CD4-positive, alpha-beta T cell treated with Interleukin-17A for 1 hour (primary cell): Measurements from ENCODE around the gene ADAM15.

Experiments
- DNase-seq: peaks from one replicate; pipeline ENCODE4 v3.0.0-alpha.2; 2020

The ADAM15 gene

DNA sequence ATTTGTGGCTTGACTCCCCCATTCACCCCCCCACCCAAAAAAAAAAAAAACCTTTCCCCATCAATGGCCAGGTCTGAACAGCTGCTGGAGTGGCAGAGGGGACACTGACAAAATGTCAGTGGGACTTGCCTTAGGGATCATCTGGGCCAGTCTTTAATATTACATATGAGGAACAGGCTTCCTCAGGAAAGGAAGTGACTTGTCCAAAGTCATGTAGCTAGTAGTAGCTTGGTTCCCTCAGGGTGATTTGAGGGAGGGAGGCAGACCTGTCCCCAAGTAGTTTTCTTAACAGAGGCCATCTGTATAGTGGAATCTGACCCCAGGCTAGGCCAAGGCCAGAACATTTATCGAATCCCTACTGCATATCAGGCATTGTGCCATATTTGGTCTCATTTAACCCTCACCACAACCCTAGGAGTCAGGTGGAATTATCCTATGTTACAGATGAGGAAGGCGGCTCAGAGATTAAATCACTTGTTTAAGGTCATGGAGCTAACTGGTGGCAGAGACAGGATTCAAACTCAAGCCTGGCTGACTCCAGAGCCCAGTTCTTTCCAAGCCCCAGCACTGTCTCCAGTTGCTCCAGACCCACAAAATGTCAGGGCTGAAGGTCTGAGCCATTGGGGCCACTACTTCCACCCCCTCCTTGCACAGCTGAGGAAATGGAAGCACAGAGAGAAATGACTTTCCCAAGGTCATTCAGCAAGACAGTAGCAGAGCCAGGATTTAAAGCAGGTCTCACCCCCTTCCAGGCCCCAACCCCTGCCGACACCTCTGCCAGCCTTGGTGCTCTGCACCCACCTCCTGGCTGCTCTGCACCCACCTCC, 38.1 kb upstream of the ADAM15 start:
- peak; percentile 4 for DNase-seq

GRCh38 chr1:155013632-155014031, 37.5 kb upstream of the ADAM15 start:
- peak; percentile 54 for DNase-seq

GRCh38 chr1:155014709-155015508, 36.2 kb upstream of the ADAM15 start:
- no peak for DNase-seq

GRCh38 chr1:155015527-155016230, 35.4 kb upstream of the ADAM15 start:
- no peak for DNase-seq

GRCh38 chr1:155016231-155016831, 34.8 kb upstream of the ADAM15 start:
- DNase-seq = peak; percentile 22

- DNase-seq = peak; percentile 89
These were observed 33.8 kb upstream of the ADAM15 start for GRCh38 chr1:155017041-155017945.

GRCh38 chr1:155017946-155018316, 33.2 kb upstream of the ADAM15 start:
- DNase-seq = no peak

DNA sequence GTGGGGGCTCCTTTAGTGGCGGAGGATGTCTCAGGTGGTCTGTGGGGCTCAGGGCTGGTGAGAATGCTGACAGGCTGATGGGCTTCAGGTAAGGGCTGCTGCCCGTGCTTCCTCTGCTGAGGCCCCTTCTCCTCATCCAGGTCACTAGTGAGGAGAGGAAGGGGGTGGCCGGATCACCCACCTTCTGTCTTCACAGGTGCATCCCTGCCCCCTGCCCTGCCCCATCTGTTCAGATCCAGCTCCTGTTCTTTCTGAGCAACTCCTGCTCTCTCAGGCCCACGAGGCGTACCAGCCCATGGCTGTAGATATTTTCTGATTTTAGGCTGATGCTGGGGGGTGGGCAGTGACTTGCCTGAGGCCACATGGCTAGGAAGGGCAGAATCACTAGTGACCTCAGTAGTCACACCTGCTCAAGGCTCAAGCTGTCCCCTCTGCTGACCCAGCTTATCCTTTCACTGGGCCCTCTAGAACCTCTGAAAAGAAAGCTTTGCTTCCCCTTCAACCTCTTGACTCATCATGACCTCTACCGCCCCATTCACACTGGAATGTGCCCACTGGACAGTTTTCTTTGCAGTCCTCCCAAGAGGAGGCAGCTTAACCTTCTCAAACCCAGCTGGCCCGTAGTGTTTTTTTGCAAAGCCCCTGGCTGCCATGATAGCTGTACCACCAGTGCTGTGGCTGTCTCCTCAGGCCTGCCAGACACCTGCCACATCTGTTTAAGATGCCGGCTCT, 32.3 kb upstream of the ADAM15 start:
- DNase-seq = no peak

DNA sequence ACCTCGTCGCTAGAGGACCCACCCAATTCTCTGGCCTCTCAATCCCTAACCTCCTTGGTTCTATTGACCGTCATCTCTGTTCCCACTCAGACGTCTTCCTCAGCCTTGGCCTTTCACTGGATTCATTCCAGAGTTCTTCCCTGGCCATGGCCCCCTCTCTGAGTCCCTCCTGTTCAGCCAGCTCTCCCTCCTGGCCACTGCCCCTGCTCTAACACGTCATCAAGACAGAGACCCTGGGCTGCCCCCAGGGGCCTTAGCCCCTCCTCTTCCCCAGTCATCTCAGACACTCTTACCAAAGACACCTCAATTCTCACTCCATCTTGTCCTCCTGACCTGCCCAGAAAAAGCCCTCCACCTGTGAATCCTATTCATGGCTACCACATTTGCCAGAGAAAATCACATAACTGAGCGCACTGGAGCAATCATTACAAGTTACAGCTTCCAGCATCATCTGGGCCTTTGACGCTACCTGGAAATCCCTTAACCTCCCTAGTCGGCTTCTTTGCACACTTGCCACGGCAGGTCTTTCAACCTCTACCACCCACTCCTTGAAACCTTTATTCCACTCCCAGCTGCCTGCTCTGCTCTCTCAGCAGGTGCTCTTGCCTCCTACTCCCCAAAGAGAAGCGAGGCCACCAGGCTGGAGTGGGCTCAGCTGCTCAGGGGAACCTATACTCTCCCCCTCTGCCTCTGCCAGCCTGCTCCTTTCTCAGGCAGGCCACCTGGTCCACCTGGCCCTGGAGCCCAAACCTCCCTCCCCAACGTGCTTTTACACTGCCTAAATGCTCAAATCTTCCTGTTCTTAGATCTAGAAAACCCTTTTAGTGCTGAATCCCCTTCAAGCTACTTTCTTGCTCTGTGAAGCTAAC, 31.5 kb upstream of the ADAM15 start:
- DNase-seq = no peak

- DNase-seq = no peak
These were observed 28.8 kb upstream of the ADAM15 start for GRCh38 chr1:155022136-155022926.

DNA sequence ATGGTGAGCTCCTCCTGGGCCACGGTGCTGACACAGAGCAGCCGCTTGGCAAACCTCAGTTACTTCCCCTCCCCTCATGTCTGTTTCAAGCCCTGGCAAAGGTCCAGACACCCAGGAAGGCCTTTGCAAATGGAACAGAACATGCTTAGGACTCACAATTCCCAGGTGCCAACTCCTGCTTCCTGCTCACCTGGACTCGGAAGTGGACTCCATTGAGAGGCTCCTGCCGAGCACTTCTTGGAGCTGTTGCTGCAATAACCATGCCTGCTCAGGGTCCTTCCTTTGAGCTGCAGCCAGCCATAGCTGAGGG, 28.2 kb upstream of the ADAM15 start:
- DNase-seq = no peak

- no peak for DNase-seq
These were observed 27.5 kb upstream of the ADAM15 start for GRCh38 chr1:155023627-155024026.

DNA sequence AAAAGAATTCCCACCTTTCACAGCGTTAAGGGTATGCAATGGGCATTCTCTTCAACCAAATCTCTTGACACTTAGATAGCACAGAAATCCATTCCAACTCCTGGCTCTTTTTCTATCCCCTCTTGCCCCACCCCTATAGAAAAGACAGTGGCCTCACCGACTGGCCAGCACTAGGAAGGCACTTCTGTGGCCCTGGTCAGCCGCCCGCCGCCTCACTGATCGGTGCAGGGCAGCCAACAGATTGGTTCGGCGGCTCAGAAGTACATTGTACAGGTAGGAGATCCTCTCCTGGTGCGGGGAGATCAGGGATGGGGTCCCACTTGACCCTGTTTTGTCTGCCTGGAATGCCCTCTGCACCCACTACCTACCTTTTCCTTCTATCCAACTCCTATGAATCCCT, 26.8 kb upstream of the ADAM15 start:
- no peak for DNase-seq

- DNase-seq = no peak
These were observed 25.0 kb upstream of the ADAM15 start for GRCh38 chr1:155026154-155026553.

- no peak for DNase-seq
These were observed 24.5 kb upstream of the ADAM15 start for GRCh38 chr1:155026588-155026987.

- no peak for DNase-seq
These were observed 21.4 kb upstream of the ADAM15 start for GRCh38 chr1:155029513-155030242.

DNA sequence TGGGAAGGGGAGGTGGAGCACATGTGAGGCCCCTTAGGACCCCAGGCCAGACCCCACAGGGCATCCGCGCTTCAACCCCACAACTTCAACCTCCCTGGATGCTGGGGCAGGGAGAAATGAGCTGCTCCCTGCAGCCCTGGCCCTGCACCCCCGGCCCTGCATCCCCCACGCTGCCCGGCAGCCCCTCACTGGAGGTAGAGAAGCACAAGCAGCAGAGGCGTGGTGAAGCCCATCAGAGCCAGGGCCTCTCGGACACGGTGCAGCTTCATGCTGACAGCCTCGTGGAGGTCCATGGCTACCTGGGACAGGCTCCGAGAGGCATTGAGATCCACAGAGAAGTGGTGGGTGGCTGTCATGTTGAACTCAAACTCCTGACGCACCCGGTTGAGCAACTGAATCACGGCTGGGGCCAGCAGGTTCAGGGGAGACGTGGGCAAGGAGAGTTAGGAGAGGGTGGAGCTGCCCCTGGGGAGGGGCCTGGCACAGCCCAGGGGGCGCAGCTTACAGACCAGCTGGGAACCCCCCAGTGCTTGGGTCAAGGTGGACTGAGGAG, 20.8 kb upstream of the ADAM15 start:
- DNase-seq = no peak

DNA sequence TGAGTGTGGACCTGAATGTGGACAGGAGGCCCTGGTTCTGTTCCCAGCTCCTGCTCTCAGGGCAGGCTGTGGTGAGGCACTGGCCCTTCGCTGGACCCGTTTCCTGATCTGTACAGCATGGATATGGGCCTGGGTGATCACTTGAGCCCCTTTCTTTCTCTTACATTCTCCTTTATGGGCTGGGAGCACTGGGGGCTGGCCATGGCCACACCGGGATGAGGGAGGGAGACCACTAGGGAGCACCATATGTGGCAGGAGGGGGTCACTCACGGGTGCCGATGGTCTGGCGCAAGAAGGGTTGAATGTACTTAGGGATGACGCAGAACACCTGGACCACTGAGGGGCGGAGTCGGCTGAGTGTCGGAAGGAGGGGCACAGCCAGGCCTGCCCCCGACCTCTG, 20.2 kb upstream of the ADAM15 start:
- no peak for DNase-seq

GRCh38 chr1:155032886-155033285, 18.2 kb upstream of the ADAM15 start:
- no peak for DNase-seq
